ENCODE measurements around the gene MZB1.

DNA sequence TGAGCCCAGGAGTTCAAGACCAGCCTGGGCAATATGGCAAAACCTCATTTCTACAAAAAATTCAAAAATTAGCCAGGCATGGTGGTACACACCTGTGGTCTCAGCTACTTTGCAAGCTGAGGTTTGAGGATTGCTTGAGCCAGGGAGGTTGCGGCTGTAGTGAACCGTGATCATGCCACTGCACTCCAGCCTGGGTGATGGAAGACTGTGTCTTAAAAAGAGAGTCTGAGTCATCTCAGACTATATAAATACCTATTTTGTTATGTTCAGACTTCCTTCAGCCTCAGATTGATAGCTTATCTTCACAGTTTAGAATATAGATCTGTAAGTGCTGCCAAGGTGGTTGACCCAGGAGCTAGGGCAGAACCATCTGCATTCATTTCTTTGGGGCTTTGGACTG lies 49.7 kb downstream of the MZB1 start:
- TF ChIP-seq, protein P1, sequence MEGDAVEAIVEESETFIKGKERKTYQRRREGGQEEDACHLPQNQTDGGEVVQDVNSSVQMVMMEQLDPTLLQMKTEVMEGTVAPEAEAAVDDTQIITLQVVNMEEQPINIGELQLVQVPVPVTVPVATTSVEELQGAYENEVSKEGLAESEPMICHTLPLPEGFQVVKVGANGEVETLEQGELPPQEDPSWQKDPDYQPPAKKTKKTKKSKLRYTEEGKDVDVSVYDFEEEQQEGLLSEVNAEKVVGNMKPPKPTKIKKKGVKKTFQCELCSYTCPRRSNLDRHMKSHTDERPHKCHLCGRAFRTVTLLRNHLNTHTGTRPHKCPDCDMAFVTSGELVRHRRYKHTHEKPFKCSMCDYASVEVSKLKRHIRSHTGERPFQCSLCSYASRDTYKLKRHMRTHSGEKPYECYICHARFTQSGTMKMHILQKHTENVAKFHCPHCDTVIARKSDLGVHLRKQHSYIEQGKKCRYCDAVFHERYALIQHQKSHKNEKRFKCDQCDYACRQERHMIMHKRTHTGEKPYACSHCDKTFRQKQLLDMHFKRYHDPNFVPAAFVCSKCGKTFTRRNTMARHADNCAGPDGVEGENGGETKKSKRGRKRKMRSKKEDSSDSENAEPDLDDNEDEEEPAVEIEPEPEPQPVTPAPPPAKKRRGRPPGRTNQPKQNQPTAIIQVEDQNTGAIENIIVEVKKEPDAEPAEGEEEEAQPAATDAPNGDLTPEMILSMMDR (IDR thresholded peaks at IDR 0.05), result no peak
- TF ChIP-seq POLR2A (IDR thresholded peaks at IDR 0.05), result no peak

Measured in thyroid gland (tissue), 4 donors.